ENCODE measurements around the gene OR51G2.

The OR51G2 gene

GRCh38 chr11:4863876-4864275 is 55.3 kb downstream of the OR51G2 start:
- DNase-seq: no peak

Measured in eye (tissue), 1 donor.